ENCODE data around the gene ABCC3. TPM values are rescaled to one million over a fixed set of nuclear protein-coding genes. Genes with fewer than 3 reads are reported as not detected.
A peak's percentile ranks its signal among the peaks of the same experiment; 100 is the strongest.

Gene ABCC3
- total RNA-seq, 1 donor from 2014 or later, result 1.2 TPM

GRCh38 chr17:50588391-50589049 lies 46.2 kb upstream of the ABCC3 start:
- no peaks in the 10 kb centered on the region for H3K27me3 Mint-ChIP-seq (ENCODE audit: low read depth)
- peak in 1 of 2 experiments; percentile 57 for DNase-seq (ENCODE audit: low spot score in 2 of 2, unreplicated experiment in 2 of 2)
- TF ChIP-seq CTCF (IDR thresholded peaks at IDR 0.05; ENCODE audit: unreplicated experiment), result no peak
- no peaks in the 10 kb centered on the region for H3K9me3 Mint-ChIP-seq
- no peaks in the 10 kb centered on the region for H3K36me3 Mint-ChIP-seq
- H3K4me1 Mint-ChIP-seq, result peaks cover 60% of the 10 kb centered on the region
- H3K27ac Mint-ChIP-seq, result peak overlapping the region; percentile 80
- no peak overlapping the region for H3K4me3 Mint-ChIP-seq

GRCh38 chr17:50589095-50589705 lies 45.5 kb upstream of the ABCC3 start:
- DNase-seq (ENCODE audit: low spot score in 2 of 2, unreplicated experiment in 2 of 2), result no peak
- peak overlapping the region; percentile 15 for H3K27ac Mint-ChIP-seq

GRCh38 chr17:50590946-50591737 lies 43.5 kb upstream of the ABCC3 start:
- Mint-ChIP-seq H3K4me3 (no peak overlapping the region), H3K4me1 (peaks cover 36% of the 10 kb centered on the region), H3K27me3 (ENCODE audit: low read depth) (no peaks in the 10 kb centered on the region), H3K36me3 (no peaks in the 10 kb centered on the region), H3K9me3 (no peaks in the 10 kb centered on the region), H3K27ac (no peak overlapping the region)
- no peak for TF ChIP-seq CTCF (IDR thresholded peaks at IDR 0.05; ENCODE audit: unreplicated experiment)
- DNase-seq (ENCODE audit: low spot score in 2 of 2, unreplicated experiment in 2 of 2), result no peak

More at GRCh38 chr17:50589095-50589705, 45.5 kb upstream of the ABCC3 start:
- Mint-ChIP-seq H3K27me3 (ENCODE audit: low read depth) (no peaks in the 10 kb centered on the region), H3K4me1 (peaks cover 53% of the 10 kb centered on the region), H3K36me3 (no peaks in the 10 kb centered on the region), H3K4me3 (no peak overlapping the region), H3K9me3 (no peaks in the 10 kb centered on the region)
- no peak for TF ChIP-seq CTCF (IDR thresholded peaks at IDR 0.05; ENCODE audit: unreplicated experiment)

GRCh38 chr17:50593321-50593720 lies 41.4 kb upstream of the ABCC3 start:
- no peak for TF ChIP-seq CTCF (IDR thresholded peaks at IDR 0.05; ENCODE audit: unreplicated experiment)

GRCh38 chr17:50594128-50594823 lies 40.4 kb upstream of the ABCC3 start:
- no peak for TF ChIP-seq CTCF (IDR thresholded peaks at IDR 0.05; ENCODE audit: unreplicated experiment)
- H3K4me1 Mint-ChIP-seq, result peaks cover 18% of the 10 kb centered on the region
- no peak for DNase-seq (ENCODE audit: low spot score in 2 of 2, unreplicated experiment in 2 of 2)
- H3K9me3 Mint-ChIP-seq, result no peaks in the 10 kb centered on the region
- H3K27ac Mint-ChIP-seq, result no peak overlapping the region
- no peaks in the 10 kb centered on the region for H3K27me3 Mint-ChIP-seq (ENCODE audit: low read depth)
- peaks cover 2% of the 10 kb centered on the region for H3K36me3 Mint-ChIP-seq
- H3K4me3 Mint-ChIP-seq, result no peak overlapping the region

More at GRCh38 chr17:50593321-50593720, 41.4 kb upstream of the ABCC3 start:
- Mint-ChIP-seq H3K4me1 (peaks cover 27% of the 10 kb centered on the region), H3K36me3 (peaks cover 2% of the 10 kb centered on the region), H3K4me3 (no peak overlapping the region), H3K9me3 (no peaks in the 10 kb centered on the region), H3K27ac (no peak overlapping the region), H3K27me3 (ENCODE audit: low read depth) (no peaks in the 10 kb centered on the region)
- no peak for DNase-seq (ENCODE audit: low spot score in 2 of 2, unreplicated experiment in 2 of 2)

All from mesothelial cell of epicardium (in vitro differentiated cells).